BE2C (cell line): ENCODE results near the gene RADX.
A peak's percentile ranks its signal among the peaks of the same experiment; 100 is the strongest.

Experiments
- DNase-seq: peaks from one replicate; pipeline ENCODE4 v3.0.0-alpha.2; 2020
- H3K27me3 ChIP-seq: fragments of 250-450 bp; sonication (Bioruptor Pico); 2 replicates; pipeline ENCODE4 v1.5.1; 2020; ENCODE audit warnings: mild to moderate bottlenecking
- H3K36me3 ChIP-seq: fragments of 250-450 bp; sonication (Bioruptor Pico); 2 replicates; pipeline ENCODE4 v1.5.1; 2020; ENCODE audit warnings: mild to moderate bottlenecking
- H3K4me1 ChIP-seq: fragments of 250-450 bp; sonication (Bioruptor Pico); 2 replicates; pipeline ENCODE4 v1.5.1; 2020
- H3K4me3 ChIP-seq: 2 replicates; pipeline ENCODE4 v1.5.1; 2011; ENCODE audit warnings: low read depth, low read length
- H3K9me3 ChIP-seq: fragments of 250-450 bp; sonication (Bioruptor Pico); 2 replicates; pipeline ENCODE4 v1.5.1; 2020
- CTCF ChIP-seq: IDR thresholded peaks from 2 replicates; pipeline ENCODE4 v1.5.1; 2012; ENCODE audit warnings: mild to moderate bottlenecking, low read depth, low read length

Gene RADX

GRCh38 chrX:106588801-106589200, 23.0 kb upstream of the RADX start:
- H3K36me3 ChIP-seq: no peaks in the 10 kb centered on the region
- H3K4me1 ChIP-seq: no peaks in the 10 kb centered on the region
- no peak for TF ChIP-seq CTCF
- H3K4me3 ChIP-seq: no peak overlapping the region
- H3K9me3 ChIP-seq: no peaks in the 10 kb centered on the region
- H3K27me3 ChIP-seq: no peaks in the 10 kb centered on the region
- no peak for DNase-seq

GRCh38 chrX:106599411-106599810, 12.4 kb upstream of the RADX start:
- H3K4me3 ChIP-seq: no peak overlapping the region
- DNase-seq: no peak
- no peaks in the 10 kb centered on the region for H3K9me3 ChIP-seq
- no peaks in the 10 kb centered on the region for H3K36me3 ChIP-seq
- H3K27me3 ChIP-seq: no peaks in the 10 kb centered on the region
- H3K4me1 ChIP-seq: no peaks in the 10 kb centered on the region
- TF ChIP-seq CTCF: no peak

GRCh38 chrX:106606571-106606970, 5.2 kb upstream of the RADX start:
- no peaks in the 10 kb centered on the region for H3K27me3 ChIP-seq
- H3K36me3 ChIP-seq: no peaks in the 10 kb centered on the region
- H3K4me3 ChIP-seq: no peak overlapping the region
- no peaks in the 10 kb centered on the region for H3K9me3 ChIP-seq
- no peak for DNase-seq
- no peak for TF ChIP-seq CTCF
- no peaks in the 10 kb centered on the region for H3K4me1 ChIP-seq

- no peak for TF ChIP-seq CTCF
- H3K9me3 ChIP-seq: no peaks in the 10 kb centered on the region
- DNase-seq: no peak
- no peaks in the 10 kb centered on the region for H3K4me1 ChIP-seq
- H3K36me3 ChIP-seq: no peaks in the 10 kb centered on the region
- H3K27me3 ChIP-seq: 0 out of 2 replicates have a peak, but pooled peaks cover 2% of the 10 kb centered on the region
- no peak overlapping the region for H3K4me3 ChIP-seq
Measured at GRCh38 chrX:106608016-106608415, 3.8 kb upstream of the RADX start.

- Histone ChIP-seq H3K9me3 (no peaks in the 10 kb centered on the region), H3K27me3 (0 out of 2 replicates have a peak, but pooled peaks cover 2% of the 10 kb centered on the region), H3K36me3 (no peaks in the 10 kb centered on the region), H3K4me3 (peak overlapping the region; percentile 51), H3K4me1 (no peaks in the 10 kb centered on the region)
- TF ChIP-seq CTCF: no peak
- no peak for DNase-seq
Measured at GRCh38 chrX:106611317-106611678, 480 bp upstream of the RADX start.

- DNase-seq: no peak
- no peaks in the 10 kb centered on the region for H3K9me3 ChIP-seq
- no peaks in the 10 kb centered on the region for H3K4me1 ChIP-seq
- H3K4me3 ChIP-seq: peak overlapping the region; percentile 51
- H3K36me3 ChIP-seq: no peaks in the 10 kb centered on the region
- no peak for TF ChIP-seq CTCF
- 0 out of 2 replicates have a peak, but pooled peaks cover 2% of the 10 kb centered on the region for H3K27me3 ChIP-seq
Measured at GRCh38 chrX:106612393-106612763, 600 bp downstream of the RADX start.
